Stomach (tissue), 9 donors: ENCODE results near the gene SOCS2. TPM values are rescaled to one million over a fixed set of nuclear protein-coding genes. Genes with fewer than 3 reads are reported as not detected.

Experiments used
- DNase-seq, 2 donors: peaks; one replicate each; pipeline versions ENCODE4 v3.0.0 to v3.0.0-alpha.2; 2013 to 2019
- H3K27ac ChIP-seq, 5 donors: fragments of 200-600 bp in 4 of 5; sonication (generic) in 4 of 5; one replicate each; pipeline ENCODE4 v1.5.1; 2013 to 2019; ENCODE audit warnings: mild to moderate bottlenecking in 1 of 5, moderate library complexity in 1 of 5
- H3K27me3 ChIP-seq, 3 donors: fragments of 200-600 bp; sonication (generic); one replicate each; pipeline ENCODE4 v1.5.1; 2017 to 2019; ENCODE audit warnings: mixed run types in 1 of 3
- H3K36me3 ChIP-seq, 4 donors: fragments of 200-600 bp; sonication (generic); 1 replicate in 3 of 4; 2 replicates in 1 of 4; pipeline ENCODE4 v1.5.1; 2016 to 2019
- H3K4me1 ChIP-seq, 4 donors: fragments of 200-600 bp; sonication (generic); one replicate each; pipeline ENCODE4 v1.5.1; 2016 to 2019
- H3K4me3 ChIP-seq, 4 donors: fragments of 200-600 bp; sonication (generic) in 3 of 4; one replicate each; pipeline ENCODE4 v1.5.1; 2016 to 2019; ENCODE audit warnings: mild to moderate bottlenecking in 1 of 4
- H3K9me3 ChIP-seq, 4 donors: fragments of 200-600 bp; sonication (generic); one replicate each; pipeline ENCODE4 v1.5.1; 2016 to 2019
- EP300 ChIP-seq: sonication (generic); formaldehyde crosslinking; IDR thresholded peaks from one replicate; pipeline ENCODE4 v1.6.1; 2017; ENCODE audit warnings: antibody characterized with exemption
- POLR2A ChIP-seq, 4 donors: fragments of 450-650 bp; IDR thresholded peaks; one replicate each; pipeline ENCODE4 v1.6.1; 2016; ENCODE audit warnings: antibody characterized with exemption in 4 of 4, control low read depth in 2 of 4, mild to moderate bottlenecking in 1 of 4, moderate library complexity in 1 of 4
- POLR2AphosphoS5 ChIP-seq, 3 donors: sonication (generic); formaldehyde crosslinking; IDR thresholded peaks; one replicate each; pipeline ENCODE4 v1.6.1; 2016; ENCODE audit warnings: antibody characterized with exemption in 3 of 3
- WGBS, 5 donors: extraction: QIAGEN DNeasy Blood & Tissue Kit in 3 of 5; methylation state at CpG; one replicate each; pipeline versions ENCODE4 v1.1.5 to v1.1.7; 2013 to 2018; 5-methylcytosine and 5-hydroxymethylcytosine counted together
- intact Hi-C: fragments of 100-400 bp; cut with DNase I; formaldehyde crosslinking; loops from one replicate; pipeline ENCODE4 v1.15.1; 2023; ENCODE audit warnings: low total_unique reads
- polyA plus RNA-seq, 3 donors: library from polyadenylated mRNA; stranded (reverse); fragments of 200-250 nt; gene quantifications; one replicate each; pipeline ENCODE4 v1.2.3, GENCODE V29; 2013
- total RNA-seq, 5 donors: library from RNA; depleted of rRNA; stranded (reverse); fragments of >200 nt; gene quantifications; one replicate each; pipeline versions ENCODE4 v1.1.0 to v1.2.3, GENCODE V29; 2014 to 2016
- TF ChIP-seq, protein P1 (sequence below), 7 experiments: fragments of 450-650 bp in 4 of 7; fragments of 200-600 bp in 3 of 7; sonication (generic) in 3 of 7; IDR thresholded peaks; one replicate each; pipeline ENCODE4 v1.5.1; 2016 to 2019; ENCODE audit warnings: antibody characterized with exemption in 7 of 7, control low read depth in 2 of 7, mild to moderate bottlenecking in 1 of 7
- donor health status: healthy with polysubstance abuse.
- donor health status: Bipolar disorder and iron deficiency.
- donor health status: healthy.

The SOCS2 gene
- total and polyA plus RNA-seq, 8 donors: 13.5 to 111 (median 50.1) TPM

- 0% methylated on average over 29 to 47 of the region's 47 CpGs for whole genome bisulfite sequencing, 5 donors
- Histone ChIP-seq H3K36me3 (peaks cover 6 to 25% (median 20%) of the 10 kb centered on the region in 4 donors), H3K27ac (peak overlapping the region; percentile 89 to 98 (median 97)), H3K9me3 (no peaks in the 10 kb centered on the region), H3K4me3 (peak overlapping the region; percentile 62 to 84 (median 72)), H3K27me3 (peaks cover 0 to 24% (median 0%) of the 10 kb centered on the region in 3 donors), H3K4me1 (peaks cover 10 to 49% (median 38%) of the 10 kb centered on the region in 4 donors)
- DNase-seq: peak; percentile 66 to 93
- peak in 1 of 4 donors; percentile 33 for TF ChIP-seq POLR2A (IDR thresholded peaks at IDR 0.05)
- TF ChIP-seq POLR2AphosphoS5 (IDR thresholded peaks at IDR 0.05): peak; percentile 21 to 61 (median 60)
- no peak for TF ChIP-seq EP300
- TF ChIP-seq, protein P1, sequence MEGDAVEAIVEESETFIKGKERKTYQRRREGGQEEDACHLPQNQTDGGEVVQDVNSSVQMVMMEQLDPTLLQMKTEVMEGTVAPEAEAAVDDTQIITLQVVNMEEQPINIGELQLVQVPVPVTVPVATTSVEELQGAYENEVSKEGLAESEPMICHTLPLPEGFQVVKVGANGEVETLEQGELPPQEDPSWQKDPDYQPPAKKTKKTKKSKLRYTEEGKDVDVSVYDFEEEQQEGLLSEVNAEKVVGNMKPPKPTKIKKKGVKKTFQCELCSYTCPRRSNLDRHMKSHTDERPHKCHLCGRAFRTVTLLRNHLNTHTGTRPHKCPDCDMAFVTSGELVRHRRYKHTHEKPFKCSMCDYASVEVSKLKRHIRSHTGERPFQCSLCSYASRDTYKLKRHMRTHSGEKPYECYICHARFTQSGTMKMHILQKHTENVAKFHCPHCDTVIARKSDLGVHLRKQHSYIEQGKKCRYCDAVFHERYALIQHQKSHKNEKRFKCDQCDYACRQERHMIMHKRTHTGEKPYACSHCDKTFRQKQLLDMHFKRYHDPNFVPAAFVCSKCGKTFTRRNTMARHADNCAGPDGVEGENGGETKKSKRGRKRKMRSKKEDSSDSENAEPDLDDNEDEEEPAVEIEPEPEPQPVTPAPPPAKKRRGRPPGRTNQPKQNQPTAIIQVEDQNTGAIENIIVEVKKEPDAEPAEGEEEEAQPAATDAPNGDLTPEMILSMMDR (IDR thresholded peaks at IDR 0.05): peak in 2 of 7 experiments; percentile 9 to 41
- intact Hi-C loops: loop anchor here (5.0 kb wide), 1 partner anchor 171 kb away; no protein-coding TSS in a partner anchor
Observed at GRCh38 chr12:93571365-93571924, 1.0 kb upstream of the SOCS2 start.

DNA sequence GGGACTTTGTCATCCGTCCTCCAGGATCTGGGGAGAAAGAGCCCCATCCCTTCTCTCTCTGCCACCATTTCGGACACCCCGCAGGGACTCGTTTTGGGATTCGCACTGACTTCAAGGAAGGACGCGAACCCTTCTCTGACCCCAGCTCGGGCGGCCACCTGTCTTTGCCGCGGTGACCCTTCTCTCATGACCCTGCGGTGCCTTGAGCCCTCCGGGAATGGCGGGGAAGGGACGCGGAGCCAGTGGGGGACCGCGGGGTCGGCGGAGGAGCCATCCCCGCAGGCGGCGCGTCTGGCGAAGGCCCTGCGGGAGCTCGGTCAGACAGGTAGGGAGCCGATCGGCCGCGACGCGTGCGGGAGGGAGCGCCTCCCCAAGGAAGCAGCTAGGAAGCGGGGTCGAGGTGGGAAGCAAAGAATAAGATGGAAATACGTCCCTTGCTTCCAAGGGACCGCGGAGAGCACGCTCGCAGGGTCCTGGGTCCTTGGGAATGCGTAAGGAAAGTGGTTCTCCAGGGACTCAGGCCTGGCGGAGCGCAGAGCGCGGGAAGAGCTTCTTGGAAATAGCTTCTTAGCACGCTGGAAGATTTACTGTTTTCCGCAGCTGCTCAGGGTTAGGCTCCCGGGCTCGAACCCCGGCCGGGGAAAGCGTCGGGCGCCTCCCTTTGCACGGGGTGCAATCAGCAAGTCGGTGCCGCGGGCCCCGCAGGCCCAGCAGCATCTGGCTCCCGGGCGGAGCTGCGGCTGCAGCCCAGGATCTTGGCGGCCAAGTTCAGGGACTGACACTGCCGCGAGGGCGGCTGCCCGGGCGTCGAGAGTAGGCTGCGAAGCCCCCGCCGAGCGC, 457 bp downstream of the SOCS2 start:
- H3K4me1 ChIP-seq: peaks cover 10 to 58% (median 43%) of the 10 kb centered on the region in 4 donors
- H3K27ac ChIP-seq: peak overlapping the region; percentile 89 to 98 (median 97)
- DNase-seq: peak in 1 of 2 donors; percentile 69
- no peaks in the 10 kb centered on the region for H3K9me3 ChIP-seq
- H3K27me3 ChIP-seq: peaks cover 0 to 24% (median 0%) of the 10 kb centered on the region in 3 donors
- peaks cover 6 to 23% (median 19%) of the 10 kb centered on the region in 4 donors for H3K36me3 ChIP-seq
- intact Hi-C loops: loop anchor here (5.0 kb wide), 1 partner anchor 169 kb away; no protein-coding TSS in a partner anchor
- WGBS, 5 donors: 7 to 15% (median 11%) methylated on average over 57 to 75 of the region's 75 CpGs
- TF ChIP-seq POLR2AphosphoS5 (IDR thresholded peaks at IDR 0.05): no peak
- no peak for TF ChIP-seq POLR2A (IDR thresholded peaks at IDR 0.05)
- TF ChIP-seq EP300: no peak
- TF ChIP-seq, protein P1 (IDR thresholded peaks at IDR 0.05): no peak
- H3K4me3 ChIP-seq: peak overlapping the region; percentile 62 to 84 (median 72)

- intact Hi-C loops: loop anchor here (5.0 kb wide), 1 partner anchor 169 kb away; no protein-coding TSS in a partner anchor
- no peak for TF ChIP-seq POLR2A (IDR thresholded peaks at IDR 0.05)
- TF ChIP-seq POLR2AphosphoS5 (IDR thresholded peaks at IDR 0.05): no peak
- no peak for TF ChIP-seq EP300
- TF ChIP-seq, protein P1 (IDR thresholded peaks at IDR 0.05): no peak
- H3K27ac ChIP-seq: peak overlapping the region; percentile 89 to 98 (median 97)
Observed at GRCh38 chr12:93573552-93574223, 1.2 kb downstream of the SOCS2 start.

GRCh38 chr12:93577222-93577621, 4.7 kb downstream of the SOCS2 start:
- TF ChIP-seq, protein P1 (IDR thresholded peaks at IDR 0.05): no peak
- TF ChIP-seq POLR2AphosphoS5 (IDR thresholded peaks at IDR 0.05): no peak
- TF ChIP-seq EP300: no peak
- no peak for TF ChIP-seq POLR2A (IDR thresholded peaks at IDR 0.05)
- intact Hi-C loops: no loop called here
- peaks cover 0 to 15% (median 0%) of the 10 kb centered on the region in 3 donors for H3K27me3 ChIP-seq
- H3K4me1 ChIP-seq: peaks cover 10 to 72% (median 30%) of the 10 kb centered on the region in 4 donors
- 58 to 77% (median 68%) methylated on average over 3 of the region's 3 CpGs for WGBS, 5 donors
- H3K4me3 ChIP-seq: no peak overlapping the region
- no peaks in the 10 kb centered on the region for H3K9me3 ChIP-seq
- peak overlapping the region in 1 of 5 donors; percentile 2 for H3K27ac ChIP-seq
- H3K36me3 ChIP-seq: peaks cover 6 to 40% (median 31%) of the 10 kb centered on the region in 4 donors
- no peak for DNase-seq

More at GRCh38 chr12:93573552-93574223, 1.2 kb downstream of the SOCS2 start:
- Histone ChIP-seq H3K4me1 (peaks cover 10 to 63% (median 43%) of the 10 kb centered on the region in 4 donors), H3K36me3 (peaks cover 6 to 24% (median 20%) of the 10 kb centered on the region in 4 donors), H3K4me3 (peak overlapping the region; percentile 62 to 84 (median 72)), H3K27me3 (peaks cover 0 to 24% (median 0%) of the 10 kb centered on the region in 3 donors), H3K9me3 (no peaks in the 10 kb centered on the region)
- peak in 1 of 2 donors; percentile 19 for DNase-seq
- WGBS, 5 donors: 29 to 52% (median 38%) methylated on average over 21 of the region's 21 CpGs
